Neural cell (in vitro differentiated cells): ENCODE measurements around the gene KRTAP5-6. TPM values are rescaled to one million over a fixed set of nuclear protein-coding genes. Genes with fewer than 3 reads are reported as not detected.

Experiments
- H2AFZ ChIP-seq: fragments of 200-600, 300-800 bp; sonication (generic), shearing (Covaris generic); 2 replicates; pipeline ENCODE4 v1.6.0; 2014; ENCODE audit warnings: low read depth, mild to moderate bottlenecking, antibody characterized with exemption, low read length, moderate library complexity
- H3F3A ChIP-seq: fragments of 200-600 bp; shearing (Covaris generic); 2 replicates; pipeline ENCODE4 v1.6.1; 2016; ENCODE audit warnings: mild to moderate bottlenecking, moderate library complexity, mixed read lengths, antibody characterized with exemption, low read length; ENCODE audit not compliant: insufficient read depth, poor library complexity, severe bottlenecking
- H3K27ac ChIP-seq: fragments of 200-600, 300-800 bp; sonication (generic), shearing (Covaris generic); 2 replicates; pipeline ENCODE4 v1.5.1; 2014; ENCODE audit warnings: mild to moderate bottlenecking, low read length, moderate library complexity
- H3K27me3 ChIP-seq: fragments of 300-800, 200-600 bp; sonication (generic), shearing (Covaris generic); 2 replicates; pipeline ENCODE4 v1.6.0; 2014; ENCODE audit warnings: mild to moderate bottlenecking, low read depth, low read length, moderate library complexity; ENCODE audit not compliant: insufficient read depth
- H3K36me3 ChIP-seq: fragments of 300-800, 200-600 bp; sonication (generic), shearing (Covaris generic); 2 replicates; pipeline ENCODE4 v1.5.1; 2014; ENCODE audit warnings: mild to moderate bottlenecking, antibody characterized with exemption, low read length, moderate library complexity; ENCODE audit not compliant: insufficient read depth
- H3K4me2 ChIP-seq: fragments of 300-800, 200-600 bp; sonication (generic), shearing (Covaris generic); 2 replicates; pipeline ENCODE4 v1.6.0; 2014; ENCODE audit warnings: mild to moderate bottlenecking, low read length
- H3K4me3 ChIP-seq: fragments of 300-800, 200-600 bp; sonication (generic), shearing (Covaris generic); 2 replicates; pipeline ENCODE4 v1.5.1; 2014; ENCODE audit warnings: mild to moderate bottlenecking, low read length, moderate library complexity
- H3K79me2 ChIP-seq: fragments of 200-600 bp; shearing (Covaris generic); replicated peaks from 2 replicates; pipeline ENCODE4 v1.6.0; 2014; ENCODE audit warnings: mild to moderate bottlenecking, low read length, moderate library complexity; ENCODE audit not compliant: insufficient read depth
- H3K9ac ChIP-seq: fragments of 300-800, 200-600 bp; sonication (generic), shearing (Covaris generic); 2 replicates; pipeline ENCODE4 v1.6.1; 2016; ENCODE audit warnings: mild to moderate bottlenecking, low read length, mixed read lengths
- H3K9me2 ChIP-seq: fragments of 200-600 bp; shearing (Covaris generic); 2 replicates; pipeline ENCODE4 v1.6.1; 2016; ENCODE audit warnings: mild to moderate bottlenecking, low read length, mixed read lengths; ENCODE audit not compliant: insufficient read depth
- H3K9me3 ChIP-seq: fragments of 200-600, 300-800 bp; sonication (generic), shearing (Covaris generic); 2 replicates; pipeline ENCODE4 v1.6.1; 2016; ENCODE audit warnings: mild to moderate bottlenecking, mixed run types, low read length, moderate library complexity, mixed read lengths
- H4K20me1 ChIP-seq: fragments of 200-600 bp; shearing (Covaris generic); 2 replicates; pipeline ENCODE4 v1.6.1; 2016; ENCODE audit warnings: mild to moderate bottlenecking, mixed run types; ENCODE audit not compliant: insufficient read depth
- CTCF ChIP-seq: fragments of 450-650 bp; IDR thresholded peaks from 2 replicates; pipeline ENCODE4 v1.5.1; 2014; ENCODE audit warnings: antibody characterized with exemption, mild to moderate bottlenecking, moderate library complexity; ENCODE audit not compliant: poor library complexity, severe bottlenecking
- EP300 ChIP-seq: fragments of 450-650 bp; conservative IDR thresholded peaks from 2 replicates; pipeline ENCODE4 v1.6.1; 2014; ENCODE audit warnings: antibody characterized with exemption, mild to moderate bottlenecking, moderate library complexity; ENCODE audit not compliant: poor library complexity, severe bottlenecking
- EZH2 ChIP-seq: fragments of 200-600, 300-800 bp; shearing (Covaris generic), sonication (generic); IDR thresholded peaks from 2 replicates; pipeline ENCODE4 v1.6.1; 2014; ENCODE audit warnings: antibody characterized with exemption, low read length, borderline replicate concordance, mild to moderate bottlenecking; ENCODE audit not compliant: insufficient read depth, poor library complexity, severe bottlenecking
- MXI1 ChIP-seq: fragments of 450-650 bp; conservative IDR thresholded peaks from 2 replicates; pipeline ENCODE4 v1.6.1; 2014; ENCODE audit warnings: antibody characterized with exemption, mild to moderate bottlenecking; ENCODE audit not compliant: poor library complexity, severe bottlenecking
- POLR2AphosphoS5 ChIP-seq: IDR thresholded peaks from 2 replicates; pipeline ENCODE4 v1.6.1; 2012
- RAD21 ChIP-seq: fragments of 450-650 bp; conservative IDR thresholded peaks from 2 replicates; pipeline ENCODE4 v1.6.1; 2014; ENCODE audit warnings: antibody characterized with exemption, mild to moderate bottlenecking, moderate library complexity
- REST ChIP-seq: IDR thresholded peaks from 2 replicates; pipeline ENCODE4 v1.6.1; 2012; ENCODE audit warnings: borderline replicate concordance
- SMC3 ChIP-seq: fragments of 450-650 bp; conservative IDR thresholded peaks from 2 replicates; pipeline ENCODE4 v1.6.1; 2014; ENCODE audit warnings: antibody characterized with exemption, mild to moderate bottlenecking, moderate library complexity; ENCODE audit not compliant: poor library complexity
- TAF1 ChIP-seq: IDR thresholded peaks from 2 replicates; pipeline ENCODE4 v1.6.1; 2012; ENCODE audit warnings: low read depth
- polyA plus RNA-seq: library from polyadenylated mRNA; depleted of rRNA; stranded (reverse); fragments of >200 nt; gene quantifications from 2 replicates; pipeline ENCODE4 v1.2.3, GENCODE V29; 2014

KRTAP5-6 gene
- polyA plus RNA-seq, 1 donor from 2014 or later: not detected

- peaks cover 32% of the 10 kb centered on the region for H3K27me3 ChIP-seq
- no peak for TF ChIP-seq REST
- no peak for TF ChIP-seq EP300
- TF ChIP-seq EZH2: no peak
- no peak for TF ChIP-seq MXI1
- no peak for TF ChIP-seq RAD21
- no peak for TF ChIP-seq CTCF
- TF ChIP-seq POLR2AphosphoS5: no peak
- TF ChIP-seq SMC3: no peak
- TF ChIP-seq TAF1: no peak
- no peaks in the 10 kb centered on the region for H3K9me2 ChIP-seq
- H3K9ac ChIP-seq: no peak overlapping the region
- H2AFZ ChIP-seq: no peak overlapping the region
- H3K4me2 ChIP-seq: no peak overlapping the region
- H3K27ac ChIP-seq: no peak overlapping the region
- H3K79me2 ChIP-seq: no peaks in the 10 kb centered on the region
- no peaks in the 10 kb centered on the region for H4K20me1 ChIP-seq
- no peaks in the 10 kb centered on the region for H3K9me3 ChIP-seq
- H3F3A ChIP-seq: no peaks in the 10 kb centered on the region
- no peaks in the 10 kb centered on the region for H3K36me3 ChIP-seq
- no peak overlapping the region for H3K4me3 ChIP-seq
Observed at GRCh38 chr11:1744891-1745700, 48.1 kb downstream of the KRTAP5-6 start.

DNA sequence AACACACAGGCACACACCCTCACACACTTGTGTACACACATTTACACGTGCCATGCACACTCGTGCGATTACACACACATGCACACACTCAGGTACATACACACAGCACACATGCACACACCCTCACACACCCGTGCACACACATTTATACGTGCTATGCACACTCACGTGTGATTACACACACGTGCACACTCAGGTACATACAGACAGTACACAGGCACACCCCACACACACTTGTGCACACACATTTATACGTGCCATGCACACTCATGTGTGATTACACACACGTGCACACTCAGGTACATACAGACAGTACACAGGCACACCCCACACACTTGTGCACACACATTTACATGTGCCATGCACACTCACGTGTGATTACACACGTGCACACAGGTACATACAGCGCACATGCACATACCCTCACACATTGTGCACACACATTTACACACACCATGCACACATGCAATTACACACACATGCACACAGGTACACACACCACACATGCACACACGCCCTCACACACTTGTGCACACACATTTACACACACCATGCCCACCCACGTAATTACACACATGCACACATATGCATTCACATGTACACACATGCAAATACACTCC lies 48.8 kb downstream of the KRTAP5-6 start:
- H3K27me3 ChIP-seq: peaks cover 36% of the 10 kb centered on the region
- H3K4me2 ChIP-seq: no peak overlapping the region

More for the DNA sequence above, 48.8 kb downstream of the KRTAP5-6 start:
- Histone ChIP-seq H3K4me3 (no peak overlapping the region), H2AFZ (no peak overlapping the region), H3K36me3 (no peaks in the 10 kb centered on the region), H3K9ac (no peak overlapping the region), H3K79me2 (no peaks in the 10 kb centered on the region), H3K9me2 (no peaks in the 10 kb centered on the region), H3F3A (no peaks in the 10 kb centered on the region), H3K27ac (no peak overlapping the region), H4K20me1 (no peaks in the 10 kb centered on the region), H3K9me3 (no peaks in the 10 kb centered on the region)
- TF ChIP-seq EZH2: no peak
- TF ChIP-seq CTCF: no peak
- no peak for TF ChIP-seq MXI1
- no peak for TF ChIP-seq SMC3
- no peak for TF ChIP-seq POLR2AphosphoS5
- no peak for TF ChIP-seq REST
- TF ChIP-seq RAD21: no peak
- TF ChIP-seq EP300: no peak
- TF ChIP-seq TAF1: no peak
